GM12801 (cell line): Measurements from ENCODE around the gene APOA1.

Source experiments
- CTCF ChIP-seq: IDR thresholded peaks from one replicate; pipeline ENCODE4 v1.5.1; 2011; ENCODE audit warnings: control low read depth; ENCODE audit not compliant: insufficient read length; ENCODE audit errors: extremely low read depth

Gene APOA1

GRCh38 chr11:116837231-116838091, at the start of gene APOA1:
Gene APOA1, minus strand, starts transcription at chr11:116837622. Its CDS starts 235 bp downstream, at chr11:116837387.
- no peak for TF ChIP-seq CTCF

DNA sequence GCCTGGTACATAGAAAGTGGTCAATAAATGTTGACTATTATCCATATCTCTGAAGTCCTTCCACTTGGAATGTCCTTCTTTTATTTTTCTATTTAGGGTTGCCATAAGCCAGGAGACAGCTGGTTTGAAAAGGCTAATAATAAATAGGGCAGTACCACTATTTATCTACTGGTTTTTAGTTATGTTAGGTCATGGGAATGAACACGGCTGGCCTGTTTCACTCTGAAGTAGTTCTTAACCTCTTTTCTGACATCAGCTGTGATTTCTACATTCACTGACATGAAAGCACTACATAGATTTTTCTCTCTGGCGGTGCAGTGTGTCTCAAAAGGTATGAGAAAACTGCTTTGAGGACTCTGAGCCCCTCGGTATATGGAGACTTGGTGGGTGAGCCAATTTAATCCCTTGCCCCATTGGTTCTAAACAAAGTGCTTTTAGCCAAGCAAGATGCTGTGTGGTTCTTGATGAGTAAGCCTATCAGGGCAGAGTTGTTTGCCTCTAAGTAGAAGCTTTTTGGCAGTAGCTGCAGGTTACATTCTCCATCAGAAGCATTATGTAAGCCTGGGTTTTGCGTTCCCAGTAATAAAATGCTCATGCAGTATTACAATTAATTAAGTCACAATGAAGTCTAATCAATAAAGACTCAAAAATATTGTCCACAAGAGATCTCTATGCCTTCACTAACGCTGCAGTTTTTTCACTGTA, 48.7 kb upstream of the APOA1 start:
- no peak for TF ChIP-seq CTCF

- no peak for TF ChIP-seq CTCF
These were observed 45.0 kb upstream of the APOA1 start for GRCh38 chr11:116882386-116882785.

GRCh38 chr11:116881143-116881542, 43.7 kb upstream of the APOA1 start:
- no peak for TF ChIP-seq CTCF

DNA sequence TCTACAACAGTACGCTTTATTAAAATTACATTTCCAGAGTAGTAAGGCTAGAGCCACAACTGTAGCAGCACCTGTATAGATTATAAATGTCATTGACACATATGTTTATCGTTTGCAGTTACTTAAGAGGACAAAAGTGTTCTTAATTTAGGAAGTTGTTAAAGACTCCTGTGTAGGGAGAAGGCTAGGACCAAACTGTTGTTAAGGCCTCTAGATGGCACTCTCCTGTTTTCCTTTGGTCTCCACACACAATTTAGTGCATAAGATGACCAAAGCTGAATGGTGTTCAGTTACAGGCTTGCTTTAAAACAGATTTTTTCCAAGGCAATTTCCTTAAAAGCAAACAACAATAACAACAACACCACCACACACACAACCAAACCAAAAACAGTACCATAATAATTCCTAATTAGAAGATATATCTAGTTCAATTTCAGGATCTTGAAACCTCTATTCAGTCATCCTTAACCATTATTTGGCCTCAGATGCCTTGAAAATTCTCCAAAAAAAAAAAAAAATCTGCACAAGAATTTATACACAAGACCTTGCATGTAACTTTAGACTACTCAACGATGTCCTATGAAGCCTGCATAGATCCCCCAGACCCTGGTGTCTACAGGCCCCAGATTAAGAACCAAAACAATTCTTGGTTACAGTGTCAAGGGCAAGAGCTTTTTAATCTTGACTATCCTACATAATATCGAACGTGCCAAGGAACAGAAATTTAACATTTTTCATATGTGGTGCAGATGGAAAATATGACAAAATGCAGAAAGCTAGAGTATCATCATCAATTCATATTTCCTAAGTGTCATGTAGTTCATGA, 42.6 kb upstream of the APOA1 start:
- no peak for TF ChIP-seq CTCF

DNA sequence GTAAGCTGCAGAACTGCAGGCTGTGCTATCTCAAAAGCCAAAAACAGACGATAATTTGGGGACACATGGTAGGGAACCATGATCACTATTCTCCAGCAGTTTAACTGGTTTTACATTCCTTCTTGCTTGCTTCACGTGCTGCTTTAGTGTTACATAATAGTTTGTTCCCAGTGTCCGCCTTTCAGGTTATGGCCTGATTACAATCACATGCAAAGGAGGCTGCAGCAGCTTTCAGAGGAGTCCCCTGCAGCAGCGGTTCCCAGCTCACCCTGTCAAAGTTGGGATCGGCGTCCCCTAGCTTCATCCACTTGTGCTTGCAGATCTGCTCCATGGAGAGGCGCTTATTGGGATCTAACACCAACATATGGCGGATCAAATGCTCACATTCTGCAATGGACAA, 39.2 kb upstream of the APOA1 start:
- no peak for TF ChIP-seq CTCF

DNA sequence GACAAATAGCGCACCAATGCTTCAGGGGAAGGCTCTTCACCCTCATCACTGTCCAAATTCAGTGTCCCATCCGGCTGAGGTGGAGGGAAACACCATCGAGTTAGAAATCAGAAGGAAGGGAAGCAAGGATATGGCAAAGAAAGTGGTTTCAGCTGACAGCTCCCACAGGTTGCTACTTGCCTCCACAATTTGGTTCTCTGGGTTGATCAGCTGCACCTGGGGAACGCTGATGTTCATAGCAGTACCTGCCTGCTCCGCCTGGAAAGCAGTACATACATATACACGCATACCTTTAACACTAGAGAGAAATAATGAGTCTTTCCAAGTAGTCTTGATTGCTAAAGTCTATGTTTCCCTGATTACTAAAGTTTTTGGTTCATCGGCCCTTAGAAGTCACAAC, 37.8 kb upstream of the APOA1 start:
- TF ChIP-seq CTCF: no peak
